HepG2 (cell line): ENCODE data around the gene DNPH1. TPM values are rescaled to one million over a fixed set of nuclear protein-coding genes. Genes with fewer than 3 reads are reported as not detected.

Experiments used
- ATM ChIP-seq: fragments of 450-650 bp; IDR thresholded peaks from 2 replicates; pipeline ENCODE4 v1.7.1; 2017; ENCODE audit warnings: mild to moderate bottlenecking, borderline replicate concordance
- CREM ChIP-seq, 2 experiments: sonication (generic) in 1 of 2; formaldehyde crosslinking in 1 of 2; IDR thresholded peaks; 2 replicates each; pipeline versions ENCODE4 v1.4.0 to v1.6.1; 2016 to 2020; ENCODE audit warnings: antibody characterized with exemption in 1 of 2, mild to moderate bottlenecking in 1 of 2, missing genetic modification reagents in 1 of 2
- FOXJ3 ChIP-seq: sonication (generic); formaldehyde crosslinking; IDR thresholded peaks from 2 replicates; pipeline ENCODE4 v1.4.0; 2020; ENCODE audit warnings: missing genetic modification reagents, mild to moderate bottlenecking, borderline replicate concordance
- HDAC6 ChIP-seq: fragments of 200-600 bp; sonication (generic); IDR thresholded peaks from 2 replicates; pipeline ENCODE4 v1.7.0; 2017; ENCODE audit warnings: mild to moderate bottlenecking, antibody characterized with exemption, low read length, low read depth
- JDP2 ChIP-seq: sonication (generic); formaldehyde crosslinking; IDR thresholded peaks from 2 replicates; pipeline ENCODE4 v1.8.1; 2022; ENCODE audit warnings: missing genetic modification reagents, borderline replicate concordance
- KLF15 ChIP-seq: sonication (generic); formaldehyde crosslinking; IDR thresholded peaks from 2 replicates; pipeline ENCODE4 v1.8.1; 2023; ENCODE audit warnings: borderline replicate concordance, mild to moderate bottlenecking, inconsistent platforms, missing genetic modification reagents, mixed read lengths
- KLF6 ChIP-seq: IDR thresholded peaks from 2 replicates; pipeline ENCODE4 v1.8.0; 2016; ENCODE audit warnings: missing biosample characterization, missing genetic modification reagents
- KMT2A ChIP-seq: sonication (generic); formaldehyde crosslinking; IDR thresholded peaks from 2 replicates; pipeline ENCODE4 v1.4.0; 2020; ENCODE audit warnings: missing genetic modification reagents
- MAZ ChIP-seq, 2 experiments: sonication (generic) in 1 of 2; formaldehyde crosslinking in 1 of 2; IDR thresholded peaks; 2 replicates each; pipeline versions ENCODE4 v1.5.0 to v1.6.1; 2012 to 2020; ENCODE audit warnings: low read depth in 2 of 2, mild to moderate bottlenecking in 2 of 2, borderline replicate concordance in 1 of 2, improper control_type of control experiment in 1 of 2, low read length in 1 of 2, missing genetic modification reagents in 1 of 2, moderate library complexity in 1 of 2
- MBNL3 ChIP-seq: fragments of 250-450 bp; sonication (Bioruptor Pico); conservative IDR thresholded peaks from 2 replicates; pipeline ENCODE4 v1.8.0; 2022; ENCODE audit warnings: mild to moderate bottlenecking, inconsistent platforms
- MLLT10 ChIP-seq: sonication (generic); formaldehyde crosslinking; IDR thresholded peaks from 2 replicates; pipeline ENCODE4 v1.4.0; 2020; ENCODE audit warnings: missing genetic modification reagents
- MTF2 ChIP-seq: sonication (generic); formaldehyde crosslinking; IDR thresholded peaks from 2 replicates; pipeline ENCODE4 v1.5.0; 2020; ENCODE audit warnings: missing genetic modification reagents, borderline replicate concordance
- NFKBIZ ChIP-seq: IDR thresholded peaks from 2 replicates; pipeline ENCODE4 v1.6.1; 2018; ENCODE audit warnings: missing genetic modification reagents, missing compliant biosample characterization
- RBM22 ChIP-seq: fragments of 200-400 bp; formaldehyde crosslinking; optimal IDR thresholded peaks from 2 replicates; pipeline ENCODE3; 2017; ENCODE audit warnings: mild to moderate bottlenecking, low read length, moderate library complexity
- SIX4 ChIP-seq: sonication (generic); formaldehyde crosslinking; IDR thresholded peaks from 2 replicates; pipeline ENCODE4 v1.4.0; 2020; ENCODE audit warnings: missing genetic modification reagents
- TARDBP ChIP-seq: sonication (generic); formaldehyde crosslinking; IDR thresholded peaks from 2 replicates; pipeline ENCODE4 v1.8.0; 2022; ENCODE audit warnings: mild to moderate bottlenecking, missing genetic modification reagents
- ZFP82 ChIP-seq: sonication (generic); formaldehyde crosslinking; IDR thresholded peaks from 2 replicates; pipeline ENCODE4 v1.5.1; 2020; ENCODE audit warnings: mild to moderate bottlenecking, missing genetic modification reagents, borderline replicate concordance
- ZIK1 ChIP-seq: sonication (generic); formaldehyde crosslinking; IDR thresholded peaks from 2 replicates; pipeline ENCODE4 v1.5.0; 2020; ENCODE audit warnings: mild to moderate bottlenecking, low read depth, missing genetic modification reagents, borderline replicate concordance
- ZNF124 ChIP-seq: sonication (generic); formaldehyde crosslinking; IDR thresholded peaks from 2 replicates; pipeline ENCODE4 v1.4.0; 2020; ENCODE audit warnings: missing genetic modification reagents
- ZNF484 ChIP-seq: sonication (generic); formaldehyde crosslinking; IDR thresholded peaks from 2 replicates; pipeline ENCODE4 v1.5.1; 2020; ENCODE audit warnings: mild to moderate bottlenecking, low read depth, missing genetic modification reagents, borderline replicate concordance
- ZNF839 ChIP-seq: sonication (generic); formaldehyde crosslinking; IDR thresholded peaks from 2 replicates; pipeline ENCODE4 v1.4.0; 2020; ENCODE audit warnings: missing genetic modification reagents, mild to moderate bottlenecking, borderline replicate concordance
- polyA plus RNA-seq, 8 experiments: library from polyadenylated mRNA; depleted of rRNA in 3 of 8; stranded (reverse) in 7 of 8; unstranded in 1 of 8; fragments of >200 nt; fragmentation: Illumina TruSeq in 4 of 8; extraction: Trizol in 4 of 8; gene quantifications; 2 replicates each; pipeline versions ENCODE4 v1.2.1 to v1.2.3, GENCODE V29; 2011 to 2016; ENCODE audit warnings: low read depth in 4 of 8, missing spikeins in 1 of 8, mixed read lengths in 1 of 8; ENCODE audit not compliant: insufficient read depth in 1 of 8
- total RNA-seq, 5 experiments: library from RNA; depleted of rRNA; stranded (reverse); fragments of >200 nt; fragmentation: Illumina TruSeq; extraction: Trizol; gene quantifications; 2 replicates each; pipeline ENCODE4 v1.2.3, GENCODE V29; 2016; ENCODE audit warnings: low read depth in 1 of 5
- TF ChIP-seq, protein P1 (sequence below): sonication (generic); formaldehyde crosslinking; IDR thresholded peaks from 2 replicates; pipeline ENCODE4 v1.8.1; 2023; ENCODE audit warnings: mild to moderate bottlenecking, moderate library complexity, missing genetic modification reagents
- TF ChIP-seq, protein P2 (sequence below): sonication (generic); formaldehyde crosslinking; IDR thresholded peaks from 2 replicates; pipeline ENCODE4 v1.8.1; 2022; ENCODE audit warnings: mild to moderate bottlenecking, missing genetic modification reagents
- TF ChIP-seq, protein P3 (sequence below): sonication (generic); formaldehyde crosslinking; conservative IDR thresholded peaks from 2 replicates; pipeline ENCODE4 v1.4.0; 2020; ENCODE audit warnings: missing genetic modification reagents
- TF ChIP-seq, protein P4 (sequence below): sonication (generic); formaldehyde crosslinking; IDR thresholded peaks from 2 replicates; pipeline ENCODE4 v1.4.0; 2020; ENCODE audit warnings: missing genetic modification reagents

DNPH1 gene
- total and polyA plus RNA-seq, 2 of the 13 experiments (the other 11 are each of a cell fraction or from before 2014, with no cell fraction given), result 56.5 to 75.1 TPM

DNA sequence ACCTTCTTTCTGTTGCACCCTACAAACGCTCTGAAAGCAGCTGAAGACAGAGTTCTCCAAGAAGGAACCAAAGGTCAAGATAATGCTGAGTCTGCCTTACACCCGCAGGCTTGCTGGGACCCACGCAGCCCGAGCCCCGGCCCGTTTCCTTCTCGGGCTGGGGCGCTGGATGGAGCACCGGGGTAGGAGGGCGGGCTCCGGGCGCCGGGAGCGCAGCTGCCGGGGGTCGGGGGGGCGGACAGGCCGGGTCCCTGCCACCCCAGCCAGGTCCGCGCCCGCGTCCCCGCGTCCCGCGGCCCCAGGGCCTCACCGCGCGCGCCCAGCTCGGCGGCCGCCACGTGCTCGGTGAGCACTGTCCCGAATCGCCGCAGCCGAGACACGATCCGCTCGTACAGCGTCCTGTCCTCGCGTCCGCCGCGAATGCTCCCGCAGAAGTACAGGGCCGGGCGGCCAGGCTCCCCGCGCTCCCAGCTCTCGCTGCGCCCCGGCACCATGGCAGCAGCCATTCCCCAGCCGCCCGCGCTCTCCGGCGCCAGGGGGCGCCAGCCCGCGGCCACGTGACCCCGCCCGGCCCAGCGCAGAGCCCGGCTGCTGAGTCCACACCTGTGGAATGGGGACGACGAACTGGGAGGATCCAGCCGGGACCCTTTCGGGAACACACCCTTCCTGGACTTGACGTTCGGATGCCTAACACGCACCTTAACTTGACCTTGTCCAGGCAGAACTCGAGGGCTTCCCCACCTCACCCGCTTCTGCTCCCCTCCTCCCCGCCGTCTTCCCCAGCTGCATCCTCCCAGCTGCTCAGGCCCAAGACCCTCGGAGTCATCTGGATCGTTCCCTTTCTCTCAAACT lies at the start of gene DNPH1 (continued):
- TF ChIP-seq JDP2 (no peak; the same call in 1 of the 2 replicates), ZNF839 (CRISPR knock-in tag) (peak; percentile 96; the same call in 1 of the 2 replicates), FOXJ3 (CRISPR knock-in tag) (no peak), KLF6 (CRISPR knock-in tag) (peak; percentile 93), NFKBIZ (CRISPR knock-in tag) (no peak), TARDBP (CRISPR knock-in tag) (peak; percentile 92), MTF2 (CRISPR knock-in tag) (no peak; the same call in 1 of the 2 replicates), ZNF124 (CRISPR knock-in tag) (peak; percentile 85; the same call in 1 of the 2 replicates), ATM (no peak), MAZ (IDR thresholded peaks at IDR 0.05; ENCODE audit: borderline replicate concordance, low read depth, low read length) (peak; percentile 36; the same call in 1 of the 2 replicates), MAZ (CRISPR knock-in tag; IDR thresholded peaks at IDR 0.05; ENCODE audit: low read depth) (peak; percentile 83), CREM (IDR thresholded peaks at IDR 0.05) (no peak), CREM (CRISPR knock-in tag; IDR thresholded peaks at IDR 0.05) (no peak), ZNF484 (CRISPR knock-in tag) (peak; percentile 59; the same call in 1 of the 2 replicates), KMT2A (peak; percentile 88), ZFP82 (CRISPR knock-in tag) (no peak), RBM22 (no peak), SIX4 (CRISPR knock-in tag) (0 out of 2 replicates have a peak, but pooled peaks have one; percentile 21), HDAC6 (no peak), MLLT10 (CRISPR knock-in tag) (no peak), ZIK1 (CRISPR knock-in tag) (peak; percentile 91), MBNL3 (CRISPR knock-in tag) (no peak), KLF15 (CRISPR knock-in tag) (no peak; the same call in 1 of the 2 replicates)
- TF ChIP-seq, protein P1, sequence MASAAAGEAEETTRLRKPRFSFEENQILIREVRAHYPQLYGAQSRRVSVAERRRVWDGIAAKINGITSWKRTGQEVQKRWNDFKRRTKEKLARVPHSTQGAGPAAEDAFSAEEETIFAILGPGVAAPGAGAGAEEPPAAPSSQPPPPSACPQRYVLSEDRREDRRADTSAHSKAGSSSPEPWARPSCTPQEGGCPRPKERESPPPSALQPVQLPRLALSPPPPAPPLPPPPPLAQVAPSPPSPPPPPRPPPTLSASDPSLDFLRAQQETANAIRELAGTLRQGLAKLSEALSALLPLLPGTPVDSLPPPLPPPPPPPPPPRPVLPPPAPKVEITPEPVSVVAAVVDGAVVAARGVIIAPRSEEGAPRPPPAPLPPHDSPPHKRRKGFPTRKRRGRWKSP, result peak; percentile 89
- TF ChIP-seq, protein P2, sequence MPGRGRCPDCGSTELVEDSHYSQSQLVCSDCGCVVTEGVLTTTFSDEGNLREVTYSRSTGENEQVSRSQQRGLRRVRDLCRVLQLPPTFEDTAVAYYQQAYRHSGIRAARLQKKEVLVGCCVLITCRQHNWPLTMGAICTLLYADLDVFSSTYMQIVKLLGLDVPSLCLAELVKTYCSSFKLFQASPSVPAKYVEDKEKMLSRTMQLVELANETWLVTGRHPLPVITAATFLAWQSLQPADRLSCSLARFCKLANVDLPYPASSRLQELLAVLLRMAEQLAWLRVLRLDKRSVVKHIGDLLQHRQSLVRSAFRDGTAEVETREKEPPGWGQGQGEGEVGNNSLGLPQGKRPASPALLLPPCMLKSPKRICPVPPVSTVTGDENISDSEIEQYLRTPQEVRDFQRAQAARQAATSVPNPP, result peak; percentile 96
- TF ChIP-seq, protein P3, sequence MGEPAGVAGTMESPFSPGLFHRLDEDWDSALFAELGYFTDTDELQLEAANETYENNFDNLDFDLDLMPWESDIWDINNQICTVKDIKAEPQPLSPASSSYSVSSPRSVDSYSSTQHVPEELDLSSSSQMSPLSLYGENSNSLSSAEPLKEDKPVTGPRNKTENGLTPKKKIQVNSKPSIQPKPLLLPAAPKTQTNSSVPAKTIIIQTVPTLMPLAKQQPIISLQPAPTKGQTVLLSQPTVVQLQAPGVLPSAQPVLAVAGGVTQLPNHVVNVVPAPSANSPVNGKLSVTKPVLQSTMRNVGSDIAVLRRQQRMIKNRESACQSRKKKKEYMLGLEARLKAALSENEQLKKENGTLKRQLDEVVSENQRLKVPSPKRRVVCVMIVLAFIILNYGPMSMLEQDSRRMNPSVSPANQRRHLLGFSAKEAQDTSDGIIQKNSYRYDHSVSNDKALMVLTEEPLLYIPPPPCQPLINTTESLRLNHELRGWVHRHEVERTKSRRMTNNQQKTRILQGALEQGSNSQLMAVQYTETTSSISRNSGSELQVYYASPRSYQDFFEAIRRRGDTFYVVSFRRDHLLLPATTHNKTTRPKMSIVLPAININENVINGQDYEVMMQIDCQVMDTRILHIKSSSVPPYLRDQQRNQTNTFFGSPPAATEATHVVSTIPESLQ (CRISPR knock-in tag), result 0 out of 2 replicates have a peak, but pooled peaks have one; percentile 78
- TF ChIP-seq, protein P4, sequence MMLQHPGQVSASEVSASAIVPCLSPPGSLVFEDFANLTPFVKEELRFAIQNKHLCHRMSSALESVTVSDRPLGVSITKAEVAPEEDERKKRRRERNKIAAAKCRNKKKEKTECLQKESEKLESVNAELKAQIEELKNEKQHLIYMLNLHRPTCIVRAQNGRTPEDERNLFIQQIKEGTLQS (CRISPR knock-in tag), result peak; percentile 67
